ENCODE data around the gene MEIG1.
"Not testable (repeated sequence)": the region's sequence is repeated elsewhere in the genome, so short reads cannot be mapped to it uniquely, and the experiment has no call there.

The MEIG1 gene

GRCh38 chr10:14959221-14960057, at the start of gene MEIG1:
TSS of gene MEIG1 (plus strand) at chr10:14959388. CDS start at chr10:14966469, 7,081 bp downstream.
- DNase-seq = peak; percentile 92

- no peak for DNase-seq
Measured at GRCh38 chr10:14910953-14911352, 48.2 kb upstream of the MEIG1 start.

- DNase-seq = no peak
Measured at GRCh38 chr10:14911801-14912200, 47.4 kb upstream of the MEIG1 start.

GRCh38 chr10:14916600-14916999, 42.6 kb upstream of the MEIG1 start:
- no peak for DNase-seq

- no peak for DNase-seq
Measured at GRCh38 chr10:14917827-14918226, 41.4 kb upstream of the MEIG1 start.

- DNase-seq = no peak
Measured at GRCh38 chr10:14918964-14919363, 40.2 kb upstream of the MEIG1 start.

GRCh38 chr10:14924013-14924412, 35.2 kb upstream of the MEIG1 start:
- no peak for DNase-seq

- DNase-seq = no peak
Measured at GRCh38 chr10:14925268-14925667, 33.9 kb upstream of the MEIG1 start.

GRCh38 chr10:14926061-14926470, 33.1 kb upstream of the MEIG1 start:
- DNase-seq = no peak

- DNase-seq = no peak
Measured at GRCh38 chr10:14926722-14927416, 32.3 kb upstream of the MEIG1 start.

GRCh38 chr10:14930610-14931009, 28.6 kb upstream of the MEIG1 start:
- no peak for DNase-seq

GRCh38 chr10:14936584-14936983, 22.6 kb upstream of the MEIG1 start:
- no peak for DNase-seq

GRCh38 chr10:14938971-14939370, 20.2 kb upstream of the MEIG1 start:
- not testable (repeated sequence) for DNase-seq

GRCh38 chr10:14942147-14942949, 16.8 kb upstream of the MEIG1 start:
- DNase-seq = not testable (repeated sequence)

GRCh38 chr10:14942950-14943338, 16.2 kb upstream of the MEIG1 start:
- DNase-seq = not testable (repeated sequence)

- DNase-seq = no peak
Measured at GRCh38 chr10:14945108-14945507, 14.1 kb upstream of the MEIG1 start.

GRCh38 chr10:14947268-14947667, 11.9 kb upstream of the MEIG1 start:
- DNase-seq = no peak

GRCh38 chr10:14949291-14949690, 9.9 kb upstream of the MEIG1 start:
- no peak for DNase-seq

GRCh38 chr10:14952851-14953423, 6.3 kb upstream of the MEIG1 start:
- no peak for DNase-seq

GRCh38 chr10:14953424-14954000, 5.7 kb upstream of the MEIG1 start:
- DNase-seq = no peak

GRCh38 chr10:14954001-14954770, 5.0 kb upstream of the MEIG1 start, which contains the start of gene DCLRE1C:
TSS of gene DCLRE1C (minus strand) at chr10:14954096. CDS start at chr10:14954010, 86 bp downstream.
- DNase-seq = peak; percentile 89

GRCh38 chr10:14954934-14955333, 4.3 kb upstream of the MEIG1 start:
- DNase-seq = no peak

All from stimulated activated CD4-positive, alpha-beta T cell treated with anti-CD3 and anti-CD28 coated beads, Interleukin-4, amount 100 ng/mL, for 24 hours (primary cell).